D721Med (cell line): Measurements from ENCODE around the gene YEATS4.

Experiments
- DNase-seq: peaks from one replicate; pipeline ENCODE4 v3.0.0; 2011; ENCODE audit warnings: low spot score; ENCODE audit not compliant: insufficient read length
- FAIRE-seq: peaks from 2 replicates; lab custom pipeline; 2011; peaks lifted over from hg19 to GRCh38; lab: Jason Lieb, UNC
- TF ChIP-seq, protein P1 (sequence below): IDR thresholded peaks from 2 replicates; pipeline ENCODE4 v1.5.1; 2012; ENCODE audit warnings: mild to moderate bottlenecking, control low read depth; ENCODE audit not compliant: insufficient read depth; ENCODE audit errors: missing control alignments

The YEATS4 gene

DNA sequence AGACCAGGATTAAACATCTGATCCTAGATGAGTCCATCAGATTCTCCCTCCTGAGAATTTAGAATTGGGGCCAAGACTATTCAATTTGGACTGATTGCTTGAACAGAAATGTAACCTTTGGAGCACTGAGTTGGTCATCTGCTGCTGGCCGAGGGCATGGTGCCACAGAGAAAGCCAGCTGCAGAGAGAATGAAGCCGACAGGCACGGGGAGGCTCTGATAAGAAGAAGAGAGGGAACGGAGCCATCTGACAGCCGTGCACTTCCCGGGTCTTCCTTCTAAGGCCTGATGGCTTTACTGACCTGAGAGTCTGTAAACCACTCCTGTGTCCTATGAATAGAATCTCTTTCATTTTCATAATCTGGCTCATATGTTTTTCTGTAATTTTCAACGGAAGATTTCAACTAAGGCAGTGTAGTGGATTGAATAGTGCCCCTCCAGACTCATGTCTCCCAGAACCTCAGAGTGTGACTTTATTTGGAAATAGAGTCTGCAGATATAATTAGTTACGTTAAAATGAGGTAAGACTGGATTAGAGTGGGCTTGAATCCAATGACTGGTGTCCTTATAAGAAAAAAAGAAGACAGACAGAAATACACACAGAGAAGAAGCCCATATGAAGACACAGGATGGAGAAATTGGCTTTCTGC, 71.5 kb downstream of the YEATS4 start:
- TF ChIP-seq, protein P1, sequence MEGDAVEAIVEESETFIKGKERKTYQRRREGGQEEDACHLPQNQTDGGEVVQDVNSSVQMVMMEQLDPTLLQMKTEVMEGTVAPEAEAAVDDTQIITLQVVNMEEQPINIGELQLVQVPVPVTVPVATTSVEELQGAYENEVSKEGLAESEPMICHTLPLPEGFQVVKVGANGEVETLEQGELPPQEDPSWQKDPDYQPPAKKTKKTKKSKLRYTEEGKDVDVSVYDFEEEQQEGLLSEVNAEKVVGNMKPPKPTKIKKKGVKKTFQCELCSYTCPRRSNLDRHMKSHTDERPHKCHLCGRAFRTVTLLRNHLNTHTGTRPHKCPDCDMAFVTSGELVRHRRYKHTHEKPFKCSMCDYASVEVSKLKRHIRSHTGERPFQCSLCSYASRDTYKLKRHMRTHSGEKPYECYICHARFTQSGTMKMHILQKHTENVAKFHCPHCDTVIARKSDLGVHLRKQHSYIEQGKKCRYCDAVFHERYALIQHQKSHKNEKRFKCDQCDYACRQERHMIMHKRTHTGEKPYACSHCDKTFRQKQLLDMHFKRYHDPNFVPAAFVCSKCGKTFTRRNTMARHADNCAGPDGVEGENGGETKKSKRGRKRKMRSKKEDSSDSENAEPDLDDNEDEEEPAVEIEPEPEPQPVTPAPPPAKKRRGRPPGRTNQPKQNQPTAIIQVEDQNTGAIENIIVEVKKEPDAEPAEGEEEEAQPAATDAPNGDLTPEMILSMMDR: no peak
- no peak for FAIRE-seq

DNA sequence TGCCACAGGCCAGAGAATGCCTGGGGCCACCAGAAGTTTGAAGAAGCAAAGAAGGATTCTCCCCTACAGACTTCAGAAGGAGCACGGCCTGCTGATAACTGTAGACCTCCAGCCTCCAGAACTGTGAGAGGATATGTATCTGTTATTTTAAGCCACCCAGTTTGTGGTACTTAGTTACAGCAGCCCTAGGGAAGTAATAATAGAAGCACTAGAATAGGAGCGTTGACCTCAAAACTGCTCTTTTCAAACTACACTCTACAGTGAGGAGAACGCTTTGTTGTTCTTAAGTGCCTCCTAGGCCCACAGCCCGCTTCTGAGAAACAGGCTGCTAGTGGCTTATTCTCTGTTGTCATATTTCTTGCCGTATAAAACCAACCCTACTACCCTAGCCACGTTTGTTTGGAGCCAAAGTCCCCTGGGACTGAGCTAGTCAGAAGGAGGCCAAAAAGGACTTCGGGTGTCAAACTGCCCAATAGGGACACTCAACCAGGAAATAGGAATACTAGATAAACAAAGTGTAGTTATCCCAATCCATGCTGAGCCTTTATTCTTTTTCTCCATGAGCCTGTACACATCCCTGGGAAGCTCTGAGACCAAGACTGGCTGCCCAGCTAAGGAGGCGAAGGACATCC, 72.2 kb downstream of the YEATS4 start:
- FAIRE-seq (no peak), DNase-seq (no peak)
- TF ChIP-seq, protein P1: no peak

More for the DNA sequence above, 71.5 kb downstream of the YEATS4 start:
- no peak for DNase-seq

DNA sequence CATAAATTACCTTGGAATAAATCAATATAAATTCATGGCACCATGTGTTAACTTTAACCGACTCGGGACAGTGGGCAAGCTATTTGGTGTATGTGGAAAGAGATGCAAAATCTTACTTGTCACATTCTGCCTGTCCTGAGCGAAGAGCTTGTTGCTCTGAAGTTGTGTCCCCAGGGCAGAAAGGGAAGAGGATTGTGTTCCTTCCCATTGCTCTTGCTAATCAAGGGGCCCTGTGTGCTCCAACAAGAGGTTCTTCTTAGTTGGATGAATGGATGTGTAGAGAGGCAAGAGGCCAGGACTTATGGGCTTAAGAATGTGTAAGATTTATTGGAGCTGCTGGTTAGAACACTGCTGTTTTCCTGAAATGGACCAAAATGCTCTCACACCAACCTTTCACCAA, 74.1 kb downstream of the YEATS4 start:
- no peak for DNase-seq
- TF ChIP-seq, protein P1: no peak
- FAIRE-seq: no peak

DNA sequence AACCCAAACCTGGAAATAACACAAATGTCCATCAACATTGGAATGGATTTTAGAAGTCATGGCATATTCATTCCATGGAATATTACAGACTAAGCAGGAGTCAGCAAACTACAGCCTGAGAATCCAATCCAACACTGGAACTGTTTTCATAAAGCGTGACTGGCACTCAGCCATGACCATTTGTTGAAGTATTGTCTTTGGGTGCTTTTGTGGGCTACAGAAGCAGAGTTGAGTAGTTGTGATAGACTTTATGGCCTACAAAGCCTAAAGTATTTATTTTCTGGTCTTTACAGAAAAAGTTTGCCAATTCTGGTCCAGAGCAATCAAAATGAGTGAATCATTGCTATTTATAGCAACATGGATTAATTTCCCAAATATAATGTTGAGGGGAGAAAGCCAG, 76.1 kb downstream of the YEATS4 start:
- no peak for DNase-seq
- TF ChIP-seq, protein P1: no peak
- no peak for FAIRE-seq

DNA sequence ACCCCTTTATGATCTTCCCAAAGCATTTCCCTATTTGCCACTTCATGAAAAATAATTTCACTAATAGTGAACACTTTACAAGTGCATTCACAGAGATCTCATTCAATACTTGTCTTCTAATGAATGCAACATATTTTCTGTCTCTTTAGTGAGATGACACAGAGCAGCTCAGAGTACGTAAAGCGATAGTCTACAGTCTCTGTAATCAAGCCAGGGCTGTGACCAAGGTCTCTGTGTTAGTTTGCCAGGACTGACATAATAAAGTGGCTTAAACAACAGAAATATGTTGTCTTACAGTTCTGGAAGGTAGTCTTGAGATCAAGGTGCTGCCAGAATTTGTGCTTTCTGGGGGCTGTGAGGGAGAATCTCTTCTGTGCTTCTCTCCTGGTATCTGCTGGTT, 77.5 kb downstream of the YEATS4 start:
- TF ChIP-seq, protein P1: no peak
- FAIRE-seq: no peak
- no peak for DNase-seq

DNA sequence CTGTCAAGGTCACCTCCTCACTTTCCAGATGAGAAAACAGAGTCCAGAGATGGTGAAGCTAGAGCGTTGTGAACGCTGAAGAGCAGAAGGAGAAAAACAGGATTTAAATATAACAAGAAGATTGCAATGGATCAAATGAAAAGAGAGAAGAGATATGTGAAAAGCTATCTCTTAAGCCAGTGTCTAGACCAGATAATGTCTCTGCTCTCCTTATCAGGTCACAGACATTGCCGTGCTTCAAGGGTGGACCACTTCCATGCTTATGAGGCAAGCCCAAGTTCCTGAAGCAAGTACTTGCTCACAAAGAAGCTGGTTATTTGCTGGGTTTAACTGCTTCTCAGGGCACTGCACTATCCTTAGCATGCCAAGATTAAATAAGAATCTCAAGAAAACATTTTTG, 79.0 kb downstream of the YEATS4 start:
- FAIRE-seq (no peak), DNase-seq (no peak)
- TF ChIP-seq, protein P1: no peak

DNA sequence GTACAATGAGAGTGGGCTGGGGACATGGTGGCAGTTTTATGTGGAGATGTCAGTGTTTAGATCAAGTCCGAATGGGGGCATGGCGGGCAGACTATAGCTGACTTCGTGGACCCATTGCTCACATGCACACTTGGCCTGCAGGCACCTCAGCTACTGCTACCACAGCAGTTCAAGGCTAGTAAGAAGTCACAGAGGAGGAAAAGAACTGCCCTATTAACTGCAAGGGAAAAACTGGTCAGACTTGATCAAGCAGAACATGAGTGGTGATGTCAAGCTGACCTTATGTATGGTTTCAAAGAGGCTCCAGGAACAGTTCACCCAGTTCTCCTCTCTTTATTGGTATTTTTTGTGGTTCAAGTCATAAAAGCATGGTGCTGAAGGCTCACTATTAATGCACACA, 80.5 kb downstream of the YEATS4 start:
- DNase-seq: no peak
- FAIRE-seq: no peak
- TF ChIP-seq, protein P1: no peak
